Activated T-helper 2 cell treated with anti-CD3 and anti-CD28 coated beads, Interferon-gamma antibody, Interleukin-2, Interleukin-4, amounts not matched to agents 10 μg/mL and 5 μg/mL and 100 μg/mL, durations not matched to agents 14 hours and 24 hours and 36 hours (primary cell): ENCODE data around the gene AP1S2. TPM values are rescaled to one million over a fixed set of nuclear protein-coding genes. Genes with fewer than 3 reads are reported as not detected.

Experiments
- DNase-seq: peaks from one replicate; pipeline ENCODE4 v3.0.0; 2021; ENCODE audit warnings: low spot score
- H3K27ac Mint-ChIP-seq: one replicate; pipeline ENCODE4 v1.8.0; 2021; ENCODE audit warnings: mixed read lengths
- H3K27me3 Mint-ChIP-seq: one replicate; pipeline ENCODE4 v1.8.0; 2021; ENCODE audit warnings: low read depth, mixed read lengths
- H3K36me3 Mint-ChIP-seq: one replicate; pipeline ENCODE4 v1.8.0; 2021; ENCODE audit warnings: low read depth, mixed read lengths
- H3K4me1 Mint-ChIP-seq: one replicate; pipeline ENCODE4 v1.8.0; 2021; ENCODE audit warnings: low read depth, mixed read lengths
- H3K4me3 Mint-ChIP-seq: one replicate; pipeline ENCODE4 v1.8.0; 2021; ENCODE audit warnings: low read depth, mild to moderate bottlenecking, moderate library complexity, mixed read lengths
- H3K9me3 Mint-ChIP-seq: one replicate; pipeline ENCODE4 v1.8.0; 2021; ENCODE audit warnings: mixed read lengths
- intact Hi-C: fragments of 100-400 bp; cut with micrococcal nuclease; formaldehyde crosslinking; loops from one replicate; pipeline ENCODE4 v1.15.1; 2023
- total RNA-seq: library from RNA; stranded (reverse); gene quantifications from 2 replicates; pipeline ENCODE4 v1.2.3, GENCODE V29; 2022

The AP1S2 gene
- total RNA-seq, 1 donor from 2014 or later: 33.8 TPM

- intact Hi-C loops: no loop called here
- Mint-ChIP-seq H3K4me1 (peaks cover 9% of the 10 kb centered on the region), H3K27me3 (no peaks in the 10 kb centered on the region)
These were observed 72.5 kb downstream of the AP1S2 start for GRCh38 chrX:15781961-15782699.

More at GRCh38 chrX:15781961-15782699, 72.5 kb downstream of the AP1S2 start:
- H3K36me3 Mint-ChIP-seq: peaks cover 16% of the 10 kb centered on the region
- no peak for DNase-seq
- H3K9me3 Mint-ChIP-seq: no peaks in the 10 kb centered on the region
- peak overlapping the region; percentile 77 for H3K4me3 Mint-ChIP-seq
- peak overlapping the region; percentile 94 for H3K27ac Mint-ChIP-seq

Other genes starting within 250 kb of the AP1S2 start
- gene CLTRN, start 190.0 kb downstream of the AP1S2 start, total RNA-seq: 0.23 and 0.25 TPM in 2 replicates
- gene CA5B, start 116.5 kb downstream of the AP1S2 start, total RNA-seq: 5.2 and 8.0 TPM in 2 replicates
- 18.7 and 20.3 TPM in 2 replicates for gene ZRSR2, start 64.3 kb downstream of the AP1S2 start, total RNA-seq